Endothelial cell (in vitro differentiated cells): ENCODE results near the gene FAM185A. TPM values are rescaled to one million over a fixed set of nuclear protein-coding genes. Genes with fewer than 3 reads are reported as not detected.
"Not testable (repeated sequence)": the region's sequence is repeated elsewhere in the genome, so short reads cannot be mapped to it uniquely, and the experiment has no call there.

Experiments used
- DNase-seq: peaks from one replicate; pipeline ENCODE4 v3.0.0; 2021; ENCODE audit warnings: low spot score
- H3K27ac Mint-ChIP-seq: one replicate; pipeline ENCODE4 v1.8.0; 2021; ENCODE audit warnings: mixed read lengths, inconsistent platforms; ENCODE audit not compliant: unreplicated experiment
- H3K27me3 Mint-ChIP-seq: one replicate; pipeline ENCODE4 v1.8.0; 2021; ENCODE audit warnings: mild to moderate bottlenecking, moderate library complexity, mixed read lengths, inconsistent platforms; ENCODE audit not compliant: unreplicated experiment
- H3K36me3 Mint-ChIP-seq: one replicate; pipeline ENCODE4 v1.8.0; 2021; ENCODE audit warnings: mild to moderate bottlenecking, low read depth, mixed read lengths, inconsistent platforms; ENCODE audit not compliant: unreplicated experiment
- H3K4me1 Mint-ChIP-seq: one replicate; pipeline ENCODE4 v1.8.0; 2021; ENCODE audit warnings: mild to moderate bottlenecking, mixed read lengths, inconsistent platforms; ENCODE audit not compliant: unreplicated experiment
- H3K4me3 Mint-ChIP-seq: one replicate; pipeline ENCODE4 v1.8.0; 2021; ENCODE audit warnings: mild to moderate bottlenecking, mixed read lengths, inconsistent platforms; ENCODE audit not compliant: unreplicated experiment
- H3K9me3 Mint-ChIP-seq: one replicate; pipeline ENCODE4 v1.8.0; 2021; ENCODE audit warnings: mixed read lengths, inconsistent platforms; ENCODE audit not compliant: unreplicated experiment
- total RNA-seq: library from RNA; stranded (reverse); fragmentation: NEBNext Ultra II Directional; extraction: Animal tissue kit (Norgen Biotek cat#: 25700); gene quantifications from one replicate; pipeline ENCODE4 v1.2.1, GENCODE V29; 2021; ENCODE audit not compliant: unreplicated experiment
- TF ChIP-seq, protein P1 (sequence below): fragments of 200-600 bp; sonication (generic); IDR thresholded peaks from one replicate; pipeline ENCODE4 v1.5.0; 2021; ENCODE audit warnings: antibody characterized with exemption; ENCODE audit not compliant: unreplicated experiment

Gene FAM185A
- total RNA-seq, 1 donor from 2014 or later = 2.7 TPM

GRCh38 chr7:102836191-102836919, 87.6 kb downstream of the FAM185A start:
- no peak for DNase-seq

GRCh38 chr7:102836977-102837376, 88.2 kb downstream of the FAM185A start:
- Mint-ChIP-seq H3K27ac (no peak overlapping the region), H3K27me3 (no peaks in the 10 kb centered on the region), H3K4me1 (no peaks in the 10 kb centered on the region), H3K36me3 (no peaks in the 10 kb centered on the region), H3K9me3 (no peaks in the 10 kb centered on the region), H3K4me3 (no peak overlapping the region)
- TF ChIP-seq, protein P1, sequence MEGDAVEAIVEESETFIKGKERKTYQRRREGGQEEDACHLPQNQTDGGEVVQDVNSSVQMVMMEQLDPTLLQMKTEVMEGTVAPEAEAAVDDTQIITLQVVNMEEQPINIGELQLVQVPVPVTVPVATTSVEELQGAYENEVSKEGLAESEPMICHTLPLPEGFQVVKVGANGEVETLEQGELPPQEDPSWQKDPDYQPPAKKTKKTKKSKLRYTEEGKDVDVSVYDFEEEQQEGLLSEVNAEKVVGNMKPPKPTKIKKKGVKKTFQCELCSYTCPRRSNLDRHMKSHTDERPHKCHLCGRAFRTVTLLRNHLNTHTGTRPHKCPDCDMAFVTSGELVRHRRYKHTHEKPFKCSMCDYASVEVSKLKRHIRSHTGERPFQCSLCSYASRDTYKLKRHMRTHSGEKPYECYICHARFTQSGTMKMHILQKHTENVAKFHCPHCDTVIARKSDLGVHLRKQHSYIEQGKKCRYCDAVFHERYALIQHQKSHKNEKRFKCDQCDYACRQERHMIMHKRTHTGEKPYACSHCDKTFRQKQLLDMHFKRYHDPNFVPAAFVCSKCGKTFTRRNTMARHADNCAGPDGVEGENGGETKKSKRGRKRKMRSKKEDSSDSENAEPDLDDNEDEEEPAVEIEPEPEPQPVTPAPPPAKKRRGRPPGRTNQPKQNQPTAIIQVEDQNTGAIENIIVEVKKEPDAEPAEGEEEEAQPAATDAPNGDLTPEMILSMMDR = no peak
- DNase-seq = no peak

More at GRCh38 chr7:102836191-102836919, 87.6 kb downstream of the FAM185A start:
- H3K27ac Mint-ChIP-seq = no peak overlapping the region
- H3K9me3 Mint-ChIP-seq = no peaks in the 10 kb centered on the region
- H3K4me3 Mint-ChIP-seq = no peak overlapping the region
- H3K27me3 Mint-ChIP-seq = no peaks in the 10 kb centered on the region
- H3K36me3 Mint-ChIP-seq = no peaks in the 10 kb centered on the region
- TF ChIP-seq, protein P1 = no peak
- H3K4me1 Mint-ChIP-seq = no peaks in the 10 kb centered on the region

DNA sequence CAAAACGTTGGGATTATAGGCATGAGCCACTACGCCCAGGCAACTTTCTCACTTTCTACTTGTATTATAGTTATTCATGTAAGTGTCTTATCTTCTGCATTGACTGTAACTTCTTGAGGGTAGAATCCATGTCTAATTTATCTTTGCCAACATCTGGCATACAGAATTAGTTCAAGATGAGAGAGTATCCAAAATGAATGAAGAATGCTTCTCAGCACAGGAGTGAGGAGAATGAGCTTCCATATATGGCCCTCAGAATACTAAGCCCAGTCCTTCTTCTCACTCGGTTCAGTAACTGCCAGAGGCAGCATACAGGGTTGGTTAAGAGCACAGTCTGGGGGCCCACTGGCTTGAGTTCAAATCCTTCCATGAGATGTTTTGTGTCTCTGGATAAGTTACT, 89.0 kb downstream of the FAM185A start:
- TF ChIP-seq, protein P1 = no peak
- Mint-ChIP-seq H3K4me3 (no peak overlapping the region), H3K9me3 (no peaks in the 10 kb centered on the region), H3K27ac (no peak overlapping the region), H3K27me3 (no peaks in the 10 kb centered on the region), H3K36me3 (no peaks in the 10 kb centered on the region), H3K4me1 (no peaks in the 10 kb centered on the region)
- no peak for DNase-seq

- not testable (repeated sequence) for DNase-seq, H3K27me3 Mint-ChIP-seq, H3K9me3 Mint-ChIP-seq, H3K27ac Mint-ChIP-seq, H3K4me1 Mint-ChIP-seq, H3K4me3 Mint-ChIP-seq, H3K36me3 Mint-ChIP-seq
Observed at GRCh38 chr7:102838572-102839101, 89.8 kb downstream of the FAM185A start.

DNA sequence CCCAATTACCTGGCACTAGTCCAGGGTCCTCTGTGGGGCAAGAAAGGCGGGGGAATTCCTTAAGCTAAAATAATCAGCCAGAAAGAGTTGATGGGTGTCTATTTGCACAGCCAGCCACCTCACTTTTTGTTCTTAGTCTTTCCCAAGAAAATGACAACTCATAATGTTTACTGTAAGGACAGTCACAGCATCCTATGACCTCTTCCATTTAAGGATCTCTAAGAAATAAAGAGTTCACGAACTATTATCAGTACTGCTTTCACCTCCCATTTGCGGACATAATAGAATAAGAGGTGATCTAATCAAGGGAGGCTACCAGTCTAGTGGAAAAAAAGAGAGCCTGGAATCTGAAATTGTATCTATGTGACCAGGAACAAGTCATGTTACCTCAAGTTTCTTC, 91.6 kb downstream of the FAM185A start:
- peaks cover 3% of the 10 kb centered on the region for H3K4me1 Mint-ChIP-seq
- no peaks in the 10 kb centered on the region for H3K9me3 Mint-ChIP-seq
- no peaks in the 10 kb centered on the region for H3K27me3 Mint-ChIP-seq
- no peaks in the 10 kb centered on the region for H3K36me3 Mint-ChIP-seq
- DNase-seq = no peak
- no peak overlapping the region for H3K27ac Mint-ChIP-seq
- H3K4me3 Mint-ChIP-seq = no peak overlapping the region
- TF ChIP-seq, protein P1 = no peak
